Measurements from ENCODE around the gene POU3F2.

DNA sequence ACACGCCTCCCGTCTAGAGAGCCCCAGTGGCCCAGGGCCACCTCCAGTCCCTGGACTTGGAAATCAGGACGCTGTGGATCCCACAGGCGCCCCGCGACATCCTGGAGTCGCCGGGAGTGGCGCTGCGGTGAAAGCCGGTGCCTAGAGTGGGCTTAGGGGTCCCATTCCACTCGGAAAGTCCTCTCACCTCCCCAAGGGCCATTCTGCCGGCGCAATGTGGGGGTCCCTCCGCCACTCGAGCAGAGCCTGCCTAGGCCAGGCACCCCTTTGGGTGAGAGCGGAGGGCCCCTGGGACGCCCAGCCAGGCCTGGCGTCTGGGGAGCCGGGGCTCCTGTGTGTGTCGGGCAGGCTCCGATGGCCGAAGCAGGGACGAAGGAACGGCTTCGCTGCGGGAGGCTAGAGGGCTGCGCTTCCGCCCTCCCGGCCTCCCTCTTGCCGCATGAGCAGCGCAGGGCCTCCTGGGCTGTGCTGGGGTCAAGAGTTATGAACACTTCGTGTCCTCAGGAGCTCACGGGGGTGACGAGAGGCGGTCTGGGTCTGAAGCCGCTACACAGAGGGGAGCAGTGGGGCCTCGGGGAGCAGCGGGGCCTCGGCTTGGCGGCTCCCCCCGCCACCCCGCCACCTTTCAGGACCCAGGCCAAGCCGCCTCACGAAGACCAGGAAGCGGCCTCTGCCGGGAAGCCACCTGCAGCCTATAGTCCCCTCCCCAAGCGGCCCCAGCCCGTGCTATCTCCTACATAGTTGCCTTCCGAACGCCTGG, 13.6 kb downstream of the POU3F2 start:
- TF ChIP-seq POLR2A (IDR thresholded peaks at IDR 0.05): no peak
- TF ChIP-seq, protein P1, sequence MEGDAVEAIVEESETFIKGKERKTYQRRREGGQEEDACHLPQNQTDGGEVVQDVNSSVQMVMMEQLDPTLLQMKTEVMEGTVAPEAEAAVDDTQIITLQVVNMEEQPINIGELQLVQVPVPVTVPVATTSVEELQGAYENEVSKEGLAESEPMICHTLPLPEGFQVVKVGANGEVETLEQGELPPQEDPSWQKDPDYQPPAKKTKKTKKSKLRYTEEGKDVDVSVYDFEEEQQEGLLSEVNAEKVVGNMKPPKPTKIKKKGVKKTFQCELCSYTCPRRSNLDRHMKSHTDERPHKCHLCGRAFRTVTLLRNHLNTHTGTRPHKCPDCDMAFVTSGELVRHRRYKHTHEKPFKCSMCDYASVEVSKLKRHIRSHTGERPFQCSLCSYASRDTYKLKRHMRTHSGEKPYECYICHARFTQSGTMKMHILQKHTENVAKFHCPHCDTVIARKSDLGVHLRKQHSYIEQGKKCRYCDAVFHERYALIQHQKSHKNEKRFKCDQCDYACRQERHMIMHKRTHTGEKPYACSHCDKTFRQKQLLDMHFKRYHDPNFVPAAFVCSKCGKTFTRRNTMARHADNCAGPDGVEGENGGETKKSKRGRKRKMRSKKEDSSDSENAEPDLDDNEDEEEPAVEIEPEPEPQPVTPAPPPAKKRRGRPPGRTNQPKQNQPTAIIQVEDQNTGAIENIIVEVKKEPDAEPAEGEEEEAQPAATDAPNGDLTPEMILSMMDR (IDR thresholded peaks at IDR 0.05): no peak

Measured in adrenal gland (tissue), 5 donors.